ENCODE measurements around the gene EDIL3.

DNA sequence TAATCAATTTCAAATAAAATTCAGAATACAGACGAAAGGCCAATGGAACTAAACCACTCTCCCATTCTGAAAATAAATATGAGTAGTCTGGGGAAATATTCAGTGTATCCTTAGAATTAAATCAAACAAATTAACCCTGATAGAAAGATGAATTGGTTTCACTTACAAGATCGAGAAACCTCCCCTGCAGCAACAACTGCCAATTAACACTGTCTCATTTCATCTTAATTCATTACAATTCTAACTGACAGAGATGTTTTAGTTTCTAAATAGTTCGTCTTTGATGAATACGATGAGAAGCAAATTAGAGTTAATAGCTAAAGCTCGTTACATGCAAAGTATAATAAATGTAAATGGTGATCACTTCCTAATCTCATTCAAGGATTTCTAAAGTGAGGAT lies 247.1 kb downstream of the EDIL3 start:
- TF ChIP-seq, protein P1, sequence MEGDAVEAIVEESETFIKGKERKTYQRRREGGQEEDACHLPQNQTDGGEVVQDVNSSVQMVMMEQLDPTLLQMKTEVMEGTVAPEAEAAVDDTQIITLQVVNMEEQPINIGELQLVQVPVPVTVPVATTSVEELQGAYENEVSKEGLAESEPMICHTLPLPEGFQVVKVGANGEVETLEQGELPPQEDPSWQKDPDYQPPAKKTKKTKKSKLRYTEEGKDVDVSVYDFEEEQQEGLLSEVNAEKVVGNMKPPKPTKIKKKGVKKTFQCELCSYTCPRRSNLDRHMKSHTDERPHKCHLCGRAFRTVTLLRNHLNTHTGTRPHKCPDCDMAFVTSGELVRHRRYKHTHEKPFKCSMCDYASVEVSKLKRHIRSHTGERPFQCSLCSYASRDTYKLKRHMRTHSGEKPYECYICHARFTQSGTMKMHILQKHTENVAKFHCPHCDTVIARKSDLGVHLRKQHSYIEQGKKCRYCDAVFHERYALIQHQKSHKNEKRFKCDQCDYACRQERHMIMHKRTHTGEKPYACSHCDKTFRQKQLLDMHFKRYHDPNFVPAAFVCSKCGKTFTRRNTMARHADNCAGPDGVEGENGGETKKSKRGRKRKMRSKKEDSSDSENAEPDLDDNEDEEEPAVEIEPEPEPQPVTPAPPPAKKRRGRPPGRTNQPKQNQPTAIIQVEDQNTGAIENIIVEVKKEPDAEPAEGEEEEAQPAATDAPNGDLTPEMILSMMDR (IDR thresholded peaks at IDR 0.05), result no peak
- TF ChIP-seq EP300 (IDR thresholded peaks at IDR 0.05), result no peak
- TF ChIP-seq POLR2A (IDR thresholded peaks at IDR 0.05), result no peak
- TF ChIP-seq POLR2AphosphoS5 (IDR thresholded peaks at IDR 0.05), result no peak

Data from upper lobe of left lung (tissue), 4 donors.